ENCODE results near the gene ZNF630.
"Not testable (repeated sequence)": the region's sequence is repeated elsewhere in the genome, so short reads cannot be mapped to it uniquely, and the experiment has no call there.

The ZNF630 gene

GRCh38 chrX:48045410-48046311, 25.8 kb downstream of the ZNF630 start:
- Histone ChIP-seq H3K36me3 (ENCODE audit: insufficient read depth, low read length) (peaks cover 3% of the 10 kb centered on the region; the same call in 1 of the 2 replicates), H3K9me3 (ENCODE audit: low read depth, low read length) (0 out of 2 replicates have a peak, but pooled peaks cover 4% of the 10 kb centered on the region), H3K4me3 (0 out of 2 replicates have a peak overlapping the region, but pooled peaks have one; percentile 16), H3K9ac (ENCODE audit: insufficient read length) (peak overlapping the region; percentile 64), H3K27ac (peak overlapping the region; percentile 97)
- peak; percentile 87 for DNase-seq (ENCODE audit: low read depth, low spot score)
- TF ChIP-seq FOXP2 (optimal IDR thresholded peaks at IDR 0.05; ENCODE audit: control extremely low read depth, extremely low read length, insufficient read depth) (peak; percentile 20), EZH2 (IDR thresholded peaks at IDR 0.05) (no peak), POLR2AphosphoS5 (IDR thresholded peaks at IDR 0.05; ENCODE audit: borderline replicate concordance, low read depth, low read length) (no peak)

- H3K9me3 ChIP-seq (ENCODE audit: low read depth, low read length): 0 out of 2 replicates have a peak, but pooled peaks cover 4% of the 10 kb centered on the region
- TF ChIP-seq EZH2 (IDR thresholded peaks at IDR 0.05) (no peak), POLR2AphosphoS5 (IDR thresholded peaks at IDR 0.05; ENCODE audit: borderline replicate concordance, low read depth, low read length) (no peak), FOXP2 (optimal IDR thresholded peaks at IDR 0.05; ENCODE audit: control extremely low read depth, extremely low read length, insufficient read depth) (no peak)
- DNase-seq (ENCODE audit: low read depth, low spot score): no peak
- no peak overlapping the region for H3K9ac ChIP-seq (ENCODE audit: insufficient read length)
- no peak overlapping the region for H3K4me3 ChIP-seq
- H3K27ac ChIP-seq: no peak overlapping the region
- peaks cover 3% of the 10 kb centered on the region; the same call in 1 of the 2 replicates for H3K36me3 ChIP-seq (ENCODE audit: insufficient read depth, low read length)
Measured at GRCh38 chrX:48043056-48043455, 28.4 kb downstream of the ZNF630 start.

- H3K9me3 ChIP-seq (ENCODE audit: low read depth, low read length): no peaks in the 10 kb centered on the region
- no peak for DNase-seq (ENCODE audit: low read depth, low spot score)
- peak overlapping the region; percentile 56 for H3K27ac ChIP-seq
- no peak overlapping the region for H3K4me3 ChIP-seq
- H3K9ac ChIP-seq (ENCODE audit: insufficient read length): no peak overlapping the region
- no peak for TF ChIP-seq EZH2 (IDR thresholded peaks at IDR 0.05)
- no peak for TF ChIP-seq POLR2AphosphoS5 (IDR thresholded peaks at IDR 0.05; ENCODE audit: borderline replicate concordance, low read depth, low read length)
- no peak for TF ChIP-seq FOXP2 (optimal IDR thresholded peaks at IDR 0.05; ENCODE audit: control extremely low read depth, extremely low read length, insufficient read depth)
- H3K36me3 ChIP-seq (ENCODE audit: insufficient read depth, low read length): no peaks in the 10 kb centered on the region
Measured at GRCh38 chrX:48035891-48036290, 35.5 kb downstream of the ZNF630 start.

DNA sequence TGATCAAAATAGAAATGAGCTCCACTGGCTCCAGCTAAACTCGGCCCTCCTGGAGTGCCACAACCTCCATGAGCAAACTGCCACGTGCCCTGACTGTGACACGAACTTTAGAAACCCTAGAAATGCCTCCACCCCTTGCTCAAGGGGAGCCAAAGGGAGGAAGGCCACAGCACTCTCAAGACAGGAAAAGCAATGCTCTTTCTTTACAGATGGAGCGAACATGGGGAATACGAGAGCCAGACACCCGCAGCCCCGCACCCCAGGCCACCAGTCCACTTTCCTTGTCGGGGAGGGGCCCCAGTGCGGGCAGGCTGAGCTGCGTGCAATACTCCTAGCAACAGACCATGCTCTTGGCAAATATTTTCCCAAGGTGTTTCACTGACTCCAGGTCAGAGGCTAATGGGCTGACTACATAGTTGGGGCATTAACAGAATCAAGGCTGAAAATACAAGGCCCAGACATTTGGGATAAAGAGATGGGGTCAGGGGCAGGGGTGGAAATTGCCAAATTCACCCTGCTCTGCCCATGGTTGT, 40.7 kb downstream of the ZNF630 start:
- DNase-seq (ENCODE audit: low read depth, low spot score); H3K36me3 ChIP-seq (ENCODE audit: insufficient read depth, low read length): not testable (repeated sequence)

GRCh38 chrX:48030237-48030636, 41.2 kb downstream of the ZNF630 start:
- H3K9ac ChIP-seq (ENCODE audit: insufficient read length): no peak overlapping the region
- H3K27ac ChIP-seq: no peak overlapping the region
- TF ChIP-seq EZH2 (IDR thresholded peaks at IDR 0.05): no peak
- no peak for TF ChIP-seq FOXP2 (optimal IDR thresholded peaks at IDR 0.05; ENCODE audit: control extremely low read depth, extremely low read length, insufficient read depth)
- no peak for TF ChIP-seq POLR2AphosphoS5 (IDR thresholded peaks at IDR 0.05; ENCODE audit: borderline replicate concordance, low read depth, low read length)
- H3K4me3 ChIP-seq: no peak overlapping the region
- no peaks in the 10 kb centered on the region for H3K36me3 ChIP-seq (ENCODE audit: insufficient read depth, low read length)
- DNase-seq (ENCODE audit: low read depth, low spot score): no peak
- H3K9me3 ChIP-seq (ENCODE audit: low read depth, low read length): no peaks in the 10 kb centered on the region

More for the DNA sequence above, 40.7 kb downstream of the ZNF630 start:
- H3K9me3 ChIP-seq (ENCODE audit: low read depth, low read length); H3K27ac ChIP-seq; H3K4me3 ChIP-seq; H3K9ac ChIP-seq (ENCODE audit: insufficient read length): not testable (repeated sequence)

- no peaks in the 10 kb centered on the region for H3K36me3 ChIP-seq (ENCODE audit: insufficient read depth, low read length)
- no peak for TF ChIP-seq EZH2 (IDR thresholded peaks at IDR 0.05)
- no peak for TF ChIP-seq FOXP2 (optimal IDR thresholded peaks at IDR 0.05; ENCODE audit: control extremely low read depth, extremely low read length, insufficient read depth)
- no peak for TF ChIP-seq POLR2AphosphoS5 (IDR thresholded peaks at IDR 0.05; ENCODE audit: borderline replicate concordance, low read depth, low read length)
- no peak overlapping the region for H3K27ac ChIP-seq
- 0 out of 2 replicates have a peak, but pooled peaks cover 5% of the 10 kb centered on the region for H3K9me3 ChIP-seq (ENCODE audit: low read depth, low read length)
- DNase-seq (ENCODE audit: low read depth, low spot score): no peak
- no peak overlapping the region for H3K4me3 ChIP-seq
- H3K9ac ChIP-seq (ENCODE audit: insufficient read length): no peak overlapping the region
Measured at GRCh38 chrX:48028091-48028490, 43.3 kb downstream of the ZNF630 start.

DNA sequence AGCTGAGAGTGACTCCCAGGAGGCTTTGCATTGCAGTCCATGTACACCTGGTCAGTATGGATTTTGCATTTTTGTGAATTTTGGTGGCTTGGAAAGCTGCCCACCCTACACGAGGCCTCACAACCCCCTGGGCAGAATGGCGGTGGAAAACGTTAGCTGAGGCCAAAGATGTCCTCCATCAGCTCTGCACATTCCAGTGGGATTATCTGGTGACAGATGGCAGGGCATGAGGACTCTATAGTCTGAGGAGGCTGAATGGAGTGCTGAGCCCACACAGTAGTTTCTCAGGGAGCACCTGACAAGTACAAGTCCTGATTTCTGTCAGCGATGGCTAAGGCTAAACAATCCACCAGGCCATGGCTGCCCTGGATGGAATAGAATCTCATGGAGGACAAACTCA, 43.9 kb downstream of the ZNF630 start:
- not testable (repeated sequence) for H3K4me3 ChIP-seq; H3K36me3 ChIP-seq (ENCODE audit: insufficient read depth, low read length); DNase-seq (ENCODE audit: low read depth, low spot score); H3K9me3 ChIP-seq (ENCODE audit: low read depth, low read length); H3K27ac ChIP-seq; H3K9ac ChIP-seq (ENCODE audit: insufficient read length)

GRCh38 chrX:48025561-48025960, 45.9 kb downstream of the ZNF630 start:
- Histone ChIP-seq H3K9me3 (ENCODE audit: low read depth, low read length) (0 out of 2 replicates have a peak, but pooled peaks cover 5% of the 10 kb centered on the region), H3K4me3 (no peak overlapping the region), H3K9ac (ENCODE audit: insufficient read length) (peak overlapping the region; percentile 50), H3K36me3 (ENCODE audit: insufficient read depth, low read length) (no peaks in the 10 kb centered on the region), H3K27ac (peak overlapping the region; percentile 90)
- TF ChIP-seq FOXP2 (optimal IDR thresholded peaks at IDR 0.05; ENCODE audit: control extremely low read depth, extremely low read length, insufficient read depth) (no peak), POLR2AphosphoS5 (IDR thresholded peaks at IDR 0.05; ENCODE audit: borderline replicate concordance, low read depth, low read length) (no peak), EZH2 (IDR thresholded peaks at IDR 0.05) (no peak)
- peak; percentile 66 for DNase-seq (ENCODE audit: low read depth, low spot score)
